AG08395 (cell line): ENCODE measurements around the gene KCNJ6.

Experiments
- DNase-seq: peaks from one replicate; pipeline ENCODE4 v3.0.0; 2012; ENCODE audit warnings: mixed read lengths, low spot score

KCNJ6 gene

GRCh38 chr21:37865156-37865555 is 51.1 kb downstream of the KCNJ6 start:
- no peak for DNase-seq

GRCh38 chr21:37863842-37864241 is 52.4 kb downstream of the KCNJ6 start:
- DNase-seq = no peak

- peak; percentile 65 for DNase-seq
Observed at GRCh38 chr21:37862536-37862935, 53.7 kb downstream of the KCNJ6 start.

GRCh38 chr21:37861561-37861960 is 54.7 kb downstream of the KCNJ6 start:
- DNase-seq = no peak

- no peak for DNase-seq
Observed at GRCh38 chr21:37860416-37860815, 55.8 kb downstream of the KCNJ6 start.

GRCh38 chr21:37855647-37856625 is 60.3 kb downstream of the KCNJ6 start:
- DNase-seq = peak; percentile 74

GRCh38 chr21:37855271-37855646 is 61.0 kb downstream of the KCNJ6 start:
- no peak for DNase-seq

GRCh38 chr21:37849506-37850102 is 66.7 kb downstream of the KCNJ6 start:
- peak; percentile 85 for DNase-seq

- peak; percentile 30 for DNase-seq
Observed at GRCh38 chr21:37848721-37849490, 67.4 kb downstream of the KCNJ6 start.

- no peak for DNase-seq
Observed at GRCh38 chr21:37845535-37845934, 70.7 kb downstream of the KCNJ6 start.

GRCh38 chr21:37843191-37843590 is 73.1 kb downstream of the KCNJ6 start:
- DNase-seq = no peak

GRCh38 chr21:37842163-37842919 is 73.9 kb downstream of the KCNJ6 start:
- DNase-seq = no peak

GRCh38 chr21:37837381-37837780 is 78.9 kb downstream of the KCNJ6 start:
- no peak for DNase-seq

- no peak for DNase-seq
Observed at GRCh38 chr21:37835481-37835880, 80.8 kb downstream of the KCNJ6 start.

- no peak for DNase-seq
Observed at GRCh38 chr21:37833301-37833700, 83.0 kb downstream of the KCNJ6 start.

GRCh38 chr21:37829447-37829846 is 86.8 kb downstream of the KCNJ6 start:
- DNase-seq = peak; percentile 78

- DNase-seq = no peak
Observed at GRCh38 chr21:37828991-37829390, 87.3 kb downstream of the KCNJ6 start.

GRCh38 chr21:37828556-37828955 is 87.7 kb downstream of the KCNJ6 start:
- DNase-seq = no peak

- DNase-seq = no peak
Observed at GRCh38 chr21:37827913-37828312, 88.3 kb downstream of the KCNJ6 start.

GRCh38 chr21:37821786-37822450 is 94.3 kb downstream of the KCNJ6 start:
- no peak for DNase-seq

- DNase-seq = no peak
Observed at GRCh38 chr21:37821092-37821491, 95.2 kb downstream of the KCNJ6 start.
